Left lobe of liver (tissue), 2 donors: ENCODE results near the gene FAM200C. TPM values are rescaled to one million over a fixed set of nuclear protein-coding genes. Genes with fewer than 3 reads are reported as not detected.
"Not testable (repeated sequence)": the region's sequence is repeated elsewhere in the genome, so short reads cannot be mapped to it uniquely, and the experiment has no call there.

Source experiments
- ATAC-seq: fragments of 200-7000 bp; cut with Tn5 transposase; one replicate; pipeline ENCODE4 v1.9.1; 2020; ENCODE audit warnings: mild to moderate bottlenecking, moderate library complexity
- DNase-seq: peaks from one replicate; pipeline ENCODE4 v3.0.0-alpha.2; 2020; ENCODE audit warnings: low spot score
- total RNA-seq: library from RNA; stranded (reverse); gene quantifications from one replicate; pipeline ENCODE4 v1.2.1, GENCODE V29; 2021
- donor health status: DM: no; HTN: no; CAD: no; lungs with moderate emphysema.
- donor health status: DM: no; HTN: yes; CAD: no.

FAM200C gene
- total RNA-seq: 1.2 TPM

DNA sequence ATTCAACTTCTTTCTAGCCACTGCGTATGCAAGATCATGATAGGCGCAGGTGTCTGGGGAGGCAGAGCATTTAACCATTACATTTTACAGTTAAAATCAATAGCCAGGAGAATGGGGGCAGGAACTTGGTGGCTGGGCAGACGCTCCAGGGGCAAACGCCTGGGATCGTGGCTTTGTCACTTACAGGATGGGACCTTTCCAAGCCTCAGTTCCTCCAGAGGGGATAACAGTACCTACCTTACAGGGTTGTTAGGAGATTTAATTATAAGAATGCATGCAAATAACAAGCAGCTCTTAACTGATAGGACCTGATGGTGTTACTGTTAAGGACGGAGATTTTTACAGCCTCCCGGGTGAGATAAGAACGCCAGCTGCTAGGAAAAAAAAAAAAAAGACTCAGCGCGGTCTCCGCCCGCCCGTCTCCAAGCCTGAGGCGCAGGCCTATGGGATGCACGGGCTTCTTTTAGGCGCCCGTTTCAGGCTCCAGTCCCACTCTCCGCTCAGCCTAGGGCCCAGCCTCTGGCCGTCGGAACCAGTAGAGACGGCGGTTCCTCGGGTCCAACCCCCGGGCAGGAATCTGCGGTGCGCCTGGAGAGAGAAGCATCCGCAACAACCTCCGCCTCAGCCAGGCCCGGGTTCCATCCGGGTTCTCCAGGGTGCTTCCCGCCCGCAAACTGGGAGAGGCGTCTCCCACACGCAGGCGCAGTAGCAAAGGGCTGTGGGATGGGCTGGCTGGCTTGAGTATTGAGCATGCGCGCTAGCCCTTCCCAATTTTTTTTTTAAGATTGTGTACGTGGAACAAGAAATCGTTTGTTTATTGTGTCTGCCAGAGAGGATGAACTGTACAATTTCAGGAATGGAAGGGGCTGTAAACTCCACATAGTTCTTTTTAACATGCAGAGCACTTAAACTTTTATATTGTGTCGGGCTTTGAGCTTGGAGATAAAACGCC is at the start of gene FAM200C:
TSS of gene FAM200C (minus strand) at position 653 of the 952 bp plus-strand sequence. CDS start 4,564 bp downstream, outside the sequence.
- ATAC-seq (peak; percentile 98), DNase-seq (peak; percentile 92)

GRCh38 chr5:160449458-160449857 is 49.6 kb upstream of the FAM200C start:
- DNase-seq: no peak
- no peak for ATAC-seq

DNA sequence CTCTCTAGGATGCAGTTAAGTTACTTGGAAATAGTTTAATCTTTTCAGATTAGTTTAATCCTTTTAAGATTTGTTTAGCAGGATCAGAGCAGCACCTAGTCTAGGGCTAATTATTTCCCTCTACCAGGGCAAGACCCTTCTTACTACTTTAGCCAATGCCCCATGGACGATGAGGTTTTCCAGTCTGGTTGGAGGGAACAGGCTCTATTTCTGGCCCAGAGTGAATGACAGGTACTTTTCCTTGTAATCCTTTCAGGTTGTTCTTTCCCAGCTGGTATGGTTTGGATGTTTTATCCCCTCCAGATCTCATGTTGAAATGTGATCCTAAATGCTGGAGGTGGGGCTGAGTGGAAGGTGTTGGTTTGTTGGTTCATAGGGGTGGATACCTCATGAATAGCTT is 49.0 kb upstream of the FAM200C start:
- DNase-seq: no peak
- no peak for ATAC-seq

DNA sequence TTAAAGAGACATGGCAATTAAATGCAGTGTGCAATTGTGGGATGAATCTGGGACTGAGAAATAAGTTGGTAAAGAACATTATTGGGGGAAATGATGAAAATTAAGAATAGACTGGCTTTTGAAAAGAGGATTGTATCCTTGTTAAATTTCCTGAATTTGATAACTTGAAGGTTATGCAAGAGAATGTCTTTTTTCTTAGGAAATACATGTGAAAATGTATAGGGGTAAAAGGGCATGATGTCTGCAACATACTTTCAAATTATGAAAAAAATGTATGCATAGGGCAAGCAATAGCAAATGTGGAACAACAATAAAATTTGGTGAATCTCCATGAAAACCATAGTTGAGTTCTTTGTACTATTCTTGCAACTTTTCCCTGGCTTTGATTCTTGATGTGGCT is 45.9 kb upstream of the FAM200C start:
- DNase-seq: no peak
- ATAC-seq: no peak

DNA sequence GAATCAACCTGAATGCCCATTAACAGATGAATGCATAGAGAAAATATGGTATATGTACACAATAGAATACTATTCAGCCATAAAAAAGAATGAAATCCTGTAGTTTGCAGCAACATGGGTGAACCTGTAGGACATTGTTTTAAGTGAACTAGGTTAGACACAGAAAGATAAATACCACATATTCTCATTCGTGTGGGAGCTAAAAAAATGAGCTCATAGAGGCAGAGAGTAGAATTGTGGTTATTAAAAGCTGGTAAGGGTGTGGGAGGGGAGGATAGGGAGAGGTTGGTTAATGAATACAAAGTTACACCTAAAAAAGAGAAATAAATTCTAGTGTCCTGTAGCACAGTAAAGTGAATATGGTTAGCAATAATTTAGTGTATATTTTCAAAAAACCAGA is 45.3 kb upstream of the FAM200C start:
- DNase-seq (no peak), ATAC-seq (no peak)

- ATAC-seq (no peak), DNase-seq (no peak)
Observed at GRCh38 chr5:160444407-160444806, 44.6 kb upstream of the FAM200C start.

- ATAC-seq (no peak), DNase-seq (no peak)
Observed at GRCh38 chr5:160442824-160443431, 43.1 kb upstream of the FAM200C start.

GRCh38 chr5:160441311-160441781 is 41.5 kb upstream of the FAM200C start:
- no peak for ATAC-seq

DNA sequence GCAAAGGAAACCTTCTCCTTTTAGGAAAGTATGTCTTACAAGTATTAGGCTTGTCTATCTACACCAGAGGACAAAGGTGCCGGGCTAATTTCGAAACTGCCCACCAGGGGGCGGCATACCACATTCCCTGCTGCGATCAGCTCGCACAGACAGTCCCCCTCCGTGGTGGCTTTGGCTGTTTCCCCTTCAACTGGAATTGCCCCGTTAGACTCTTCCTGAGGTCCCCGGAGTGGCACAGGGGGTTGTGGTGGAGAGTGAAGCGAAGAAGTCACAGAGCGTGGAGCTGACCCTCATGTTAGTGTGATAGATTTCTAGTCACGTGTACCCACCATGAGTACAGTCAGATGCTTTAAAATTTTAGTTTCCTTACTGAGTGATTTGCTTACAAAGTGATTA is 39.3 kb upstream of the FAM200C start:
- peak; percentile 84 for DNase-seq
- ATAC-seq: peak; percentile 98

More at GRCh38 chr5:160441311-160441781, 41.5 kb upstream of the FAM200C start:
- DNase-seq: no peak

DNA sequence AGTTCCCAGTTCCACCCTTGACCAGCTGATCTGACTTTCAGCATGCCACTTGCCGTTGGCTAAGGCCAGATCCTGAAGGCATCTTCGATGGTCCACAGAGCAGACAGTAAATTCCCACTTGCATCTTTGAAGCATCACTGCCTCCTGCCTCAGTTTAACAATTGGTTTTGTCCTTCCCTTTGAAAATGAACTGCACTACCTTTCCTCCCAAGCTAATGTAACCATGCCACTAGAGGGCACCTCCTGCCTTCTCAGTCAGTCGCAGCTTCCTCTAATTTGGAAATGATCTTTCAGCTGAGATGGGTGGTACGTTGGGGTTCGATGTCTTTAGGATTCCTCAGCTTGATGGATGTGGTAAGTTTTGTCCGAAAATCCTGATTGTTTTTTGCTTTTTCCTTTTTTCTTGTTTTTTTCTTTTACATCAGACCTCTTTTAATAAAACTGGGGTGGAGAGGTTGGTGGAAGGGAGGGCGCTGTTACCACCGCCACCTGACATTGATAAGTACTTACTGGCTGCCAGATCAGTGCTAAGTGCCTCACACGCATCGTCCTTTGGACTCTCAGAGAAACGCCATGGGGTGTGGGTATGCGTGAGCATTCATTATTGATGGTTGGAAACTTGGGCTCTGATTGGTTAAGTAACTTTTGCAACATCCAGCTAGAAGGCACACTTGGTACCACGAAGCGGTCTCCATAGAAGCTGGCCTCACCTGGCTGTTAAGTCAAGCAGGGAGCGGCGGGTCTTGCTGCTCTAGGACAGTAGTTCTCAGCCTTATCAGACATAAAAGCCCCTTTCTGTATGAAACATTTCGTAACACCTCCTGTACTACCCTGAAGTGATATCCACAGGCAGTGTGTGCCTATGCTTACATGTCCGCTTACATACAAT is 38.7 kb upstream of the FAM200C start:
- DNase-seq: no peak
- ATAC-seq: peak; percentile 80

- ATAC-seq: no peak
- no peak for DNase-seq
Observed at GRCh38 chr5:160437271-160437670, 37.4 kb upstream of the FAM200C start.

- not testable (repeated sequence) for DNase-seq
Observed at GRCh38 chr5:160436661-160437060, 36.8 kb upstream of the FAM200C start.

DNA sequence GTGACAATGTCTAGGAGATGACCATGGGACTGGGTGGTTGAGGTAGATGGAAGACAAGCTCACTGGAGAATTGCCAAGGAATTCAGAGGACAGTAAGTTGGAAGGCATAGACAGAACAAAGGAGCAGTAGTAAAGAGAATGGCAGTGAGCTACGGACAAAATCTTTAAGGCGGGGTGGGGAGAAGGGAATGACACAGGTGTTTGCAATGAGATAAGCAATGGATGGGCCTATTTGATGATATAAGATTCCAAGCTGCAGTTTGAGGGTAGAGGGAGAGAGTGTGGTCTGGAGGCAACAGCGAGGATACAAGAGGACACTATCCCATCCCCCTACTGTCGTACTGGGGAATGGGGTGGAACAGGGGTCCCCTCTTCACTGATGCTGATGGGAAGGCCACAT is 36.2 kb upstream of the FAM200C start:
- no peak for DNase-seq
- ATAC-seq: no peak

More at GRCh38 chr5:160436661-160437060, 36.8 kb upstream of the FAM200C start:
- not testable (repeated sequence) for ATAC-seq

DNA sequence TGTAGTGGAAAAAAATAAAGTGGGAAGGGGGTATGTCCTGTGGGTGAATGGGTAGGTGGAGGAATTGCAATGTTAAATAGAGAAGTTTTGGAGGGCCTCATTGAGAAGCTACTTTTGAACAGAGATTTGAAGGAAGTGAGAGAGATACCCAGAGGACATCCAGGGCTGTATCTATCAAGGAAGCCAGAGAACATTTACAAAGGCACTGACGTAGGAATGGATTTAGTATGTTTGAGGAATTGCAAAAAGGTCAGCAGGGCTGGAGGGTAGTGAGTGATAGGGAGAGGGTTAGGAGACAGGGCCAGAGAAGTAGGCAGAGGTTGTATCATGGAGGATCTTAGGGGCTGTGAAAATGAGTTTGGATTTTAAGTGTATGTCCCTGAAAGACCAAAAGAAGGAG is 35.7 kb upstream of the FAM200C start:
- DNase-seq: no peak
- no peak for ATAC-seq

DNA sequence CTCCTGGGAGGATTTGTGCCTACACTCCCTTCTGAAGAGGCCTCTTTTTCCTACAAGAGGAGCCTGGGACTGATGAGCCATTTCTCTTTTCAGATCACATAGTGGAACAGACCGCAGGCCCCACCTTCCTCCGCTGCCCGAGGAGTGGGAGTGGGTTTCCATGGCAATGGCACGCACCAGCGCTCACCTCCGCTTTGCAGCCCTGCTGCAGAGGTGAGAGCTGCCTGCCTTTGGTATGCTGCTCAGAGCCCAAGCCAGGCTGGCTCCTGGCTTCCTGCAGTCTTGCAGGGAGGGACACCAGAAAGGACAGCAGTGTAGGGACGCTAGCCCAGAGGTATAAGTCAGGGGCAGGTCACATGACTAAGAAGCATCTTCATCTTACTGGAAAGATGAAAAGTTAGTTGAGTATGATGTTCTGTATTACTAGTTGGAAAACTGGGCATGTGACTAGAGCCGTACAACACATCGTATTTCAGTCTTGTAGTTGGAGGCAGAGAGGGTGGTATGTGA is 34.2 kb upstream of the FAM200C start:
- DNase-seq (no peak), ATAC-seq (no peak)

DNA sequence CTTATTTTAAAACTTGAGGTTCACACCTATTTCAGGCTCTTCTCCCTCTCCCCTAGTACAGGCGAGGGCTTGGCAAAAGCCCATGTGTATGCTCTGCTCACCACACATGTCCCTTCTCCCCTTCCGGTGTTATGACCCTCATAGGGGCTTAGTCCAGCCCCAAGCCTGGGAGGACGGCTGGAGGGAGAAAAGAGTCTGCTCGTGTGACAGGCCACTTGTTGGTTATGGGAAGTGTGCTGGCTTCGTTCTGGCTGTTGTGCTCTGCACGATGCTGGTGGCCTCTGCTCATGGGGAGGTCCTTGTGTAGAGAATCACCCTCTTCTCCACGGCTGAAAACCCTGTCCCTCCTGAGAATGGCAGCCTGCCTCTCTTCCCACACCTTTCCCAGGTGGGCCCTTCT is 32.9 kb upstream of the FAM200C start:
- no peak for ATAC-seq

DNA sequence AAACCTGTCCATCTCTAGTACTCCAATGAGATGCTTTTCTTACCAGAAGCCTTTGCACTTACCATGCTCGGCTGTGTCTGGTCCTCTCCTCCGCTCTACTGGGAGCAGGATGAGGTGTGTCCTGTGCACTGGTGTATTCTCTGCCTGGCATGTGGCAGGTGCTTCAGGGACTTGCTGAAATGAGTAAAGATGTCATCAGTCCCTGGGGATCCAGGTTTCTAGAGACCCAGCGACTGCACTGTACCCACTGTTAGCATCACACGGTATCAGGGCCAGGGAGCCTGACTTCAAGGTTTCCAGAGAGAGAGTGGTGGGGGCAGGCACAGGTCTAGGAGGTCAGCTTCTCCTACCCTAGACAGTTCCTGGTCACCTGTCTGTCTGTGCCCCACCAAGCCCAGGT is 32.3 kb upstream of the FAM200C start:
- DNase-seq: no peak
- no peak for ATAC-seq

More for the DNA sequence above, 32.9 kb upstream of the FAM200C start:
- no peak for DNase-seq

DNA sequence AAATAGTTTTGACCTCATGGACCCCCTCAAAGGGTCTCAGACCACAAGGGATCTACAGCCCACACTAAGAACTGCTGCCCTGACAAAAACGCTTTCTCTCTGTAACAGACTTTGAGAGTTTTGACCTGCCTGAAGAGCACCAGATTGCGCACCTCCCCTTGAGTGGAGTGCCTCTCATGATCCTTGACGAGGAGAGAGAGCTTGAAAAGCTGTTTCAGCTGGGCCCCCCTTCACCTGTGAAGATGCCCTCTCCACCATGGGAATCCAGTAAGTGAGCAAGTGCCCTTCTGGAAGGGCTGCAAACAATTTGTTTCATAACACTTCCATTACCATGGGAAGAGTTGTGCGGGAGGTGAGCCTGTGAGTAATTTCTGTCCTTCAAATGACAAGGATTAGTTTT is 27.8 kb upstream of the FAM200C start:
- ATAC-seq (no peak), DNase-seq (no peak)

DNA sequence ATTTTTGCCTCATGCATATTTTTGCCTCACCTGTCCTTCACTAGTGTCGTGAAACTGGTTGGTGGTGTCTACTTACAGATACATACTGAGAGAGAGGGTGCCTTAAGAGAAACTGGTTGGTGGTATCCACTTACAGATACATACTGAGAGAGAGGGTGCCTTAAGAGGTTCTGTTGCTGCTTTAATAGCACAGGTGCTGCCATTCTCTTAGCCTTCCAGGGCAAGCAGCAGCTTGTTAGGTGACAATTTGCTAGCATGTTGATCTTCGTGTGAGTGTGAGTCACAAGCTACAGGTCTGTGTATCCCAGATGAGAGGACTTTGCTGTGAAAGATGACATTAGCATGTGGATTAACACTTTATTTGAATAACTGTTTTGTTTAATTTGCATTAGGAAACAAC is 23.2 kb upstream of the FAM200C start:
- DNase-seq (no peak), ATAC-seq (no peak)

DNA sequence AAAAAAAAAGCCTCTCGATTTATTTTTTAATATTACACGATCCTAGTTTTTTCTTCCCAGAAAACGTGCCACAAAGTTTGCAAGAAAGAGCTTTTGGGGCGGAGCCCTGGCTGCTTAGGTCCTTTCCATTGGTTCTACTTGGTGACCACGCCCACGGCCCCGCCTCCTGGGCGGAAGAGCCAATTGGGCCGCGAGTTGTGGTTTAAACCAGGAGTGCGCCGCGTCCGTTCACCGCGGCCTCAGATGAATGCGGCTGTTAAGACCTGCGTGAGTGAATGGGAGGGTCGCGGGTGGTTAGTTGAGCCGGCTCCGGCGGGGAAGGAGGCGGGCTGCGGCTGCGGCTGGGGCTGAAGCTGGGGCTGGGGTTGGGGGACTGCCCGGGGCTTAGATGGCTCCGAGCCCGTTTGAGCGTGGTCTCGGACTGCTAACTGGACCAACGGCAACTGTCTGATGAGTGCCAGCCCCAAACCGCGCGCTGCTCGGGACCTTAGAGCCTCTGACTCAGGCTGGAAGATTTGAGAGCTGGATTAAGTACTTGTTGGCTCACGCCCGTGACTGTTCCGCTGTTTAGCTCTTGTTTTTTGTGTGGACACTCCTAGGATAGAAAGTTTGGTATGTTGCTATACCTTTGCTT is 21.9 kb upstream of the FAM200C start, which contains the start of gene PTTG1:
TSS of gene PTTG1 (plus strand) at position 231 of the 634 bp plus-strand sequence. CDS start 458 bp downstream, outside the sequence.
- ATAC-seq: peak; percentile 91
- peak; percentile 94 for DNase-seq
